ENCODE data around the gene JADE2.
A peak's percentile ranks its signal among the peaks of the same experiment; 100 is the strongest.
"Not testable (repeated sequence)": the region's sequence is repeated elsewhere in the genome, so short reads cannot be mapped to it uniquely, and the experiment has no call there.

The JADE2 gene

GRCh38 chr5:134524826-134525682 is at the start of gene JADE2:
TSS of gene JADE2 (plus strand) at chr5:134525670. CDS start at chr5:134535858, 10,188 bp downstream.
- peak; percentile 64 for DNase-seq (ENCODE audit: low spot score)

- DNase-seq (ENCODE audit: low spot score): no peak
These were observed 47.8 kb upstream of the JADE2 start for GRCh38 chr5:134477462-134478245.

- DNase-seq (ENCODE audit: low spot score): no peak
These were observed 45.6 kb upstream of the JADE2 start for GRCh38 chr5:134479839-134480238.

GRCh38 chr5:134489227-134489944 is 36.1 kb upstream of the JADE2 start:
- no peak for DNase-seq (ENCODE audit: low spot score)

GRCh38 chr5:134490255-134490924 is 35.1 kb upstream of the JADE2 start:
- DNase-seq (ENCODE audit: low spot score): no peak

GRCh38 chr5:134490925-134491271 is 34.6 kb upstream of the JADE2 start:
- no peak for DNase-seq (ENCODE audit: low spot score)

GRCh38 chr5:134491841-134492442 is 33.5 kb upstream of the JADE2 start:
- DNase-seq (ENCODE audit: low spot score): no peak

GRCh38 chr5:134492568-134492967 is 32.9 kb upstream of the JADE2 start:
- DNase-seq (ENCODE audit: low spot score): no peak

GRCh38 chr5:134493461-134494055 is 31.9 kb upstream of the JADE2 start:
- no peak for DNase-seq (ENCODE audit: low spot score)

GRCh38 chr5:134494780-134495179 is 30.7 kb upstream of the JADE2 start:
- no peak for DNase-seq (ENCODE audit: low spot score)

- DNase-seq (ENCODE audit: low spot score): not testable (repeated sequence)
These were observed 25.6 kb upstream of the JADE2 start for GRCh38 chr5:134499905-134500304.

- no peak for DNase-seq (ENCODE audit: low spot score)
These were observed 24.6 kb upstream of the JADE2 start for GRCh38 chr5:134500699-134501430.

- DNase-seq (ENCODE audit: low spot score): no peak
These were observed 23.2 kb upstream of the JADE2 start for GRCh38 chr5:134502259-134502658.

- peak; percentile 32 for DNase-seq (ENCODE audit: low spot score)
These were observed 22.2 kb upstream of the JADE2 start for GRCh38 chr5:134503088-134503936.

- no peak for DNase-seq (ENCODE audit: low spot score)
These were observed 21.5 kb upstream of the JADE2 start for GRCh38 chr5:134503937-134504437.

GRCh38 chr5:134504629-134505300 is 20.7 kb upstream of the JADE2 start:
- DNase-seq (ENCODE audit: low spot score): no peak

GRCh38 chr5:134506054-134507039 is 19.1 kb upstream of the JADE2 start:
- peak; percentile 73 for DNase-seq (ENCODE audit: low spot score)

All from HuH-7.5 (cell line).